Smooth muscle cell (in vitro differentiated cells): ENCODE results near the gene GALNT1. TPM values are rescaled to one million over a fixed set of nuclear protein-coding genes. Genes with fewer than 3 reads are reported as not detected.

Experiments
- DNase-seq: peaks from one replicate; lab custom pipeline; 2025; ENCODE audit not compliant: unreplicated experiment; lab: John Stamatoyannopoulos, UW
- H2AFZ ChIP-seq: fragments of 200-600 bp; sonication (generic); 2 replicates; pipeline ENCODE4 v1.6.0; 2016; ENCODE audit warnings: antibody characterized with exemption, low read depth, mild to moderate bottlenecking
- H3F3A ChIP-seq: fragments of 200-600 bp; sonication (generic); 2 replicates; pipeline ENCODE4 v1.6.0; 2017; ENCODE audit warnings: antibody characterized with exemption, low read depth
- H3K27ac ChIP-seq: fragments of 200-600 bp; sonication (generic); 2 replicates; pipeline ENCODE4 v1.5.1; 2016; ENCODE audit warnings: low read depth, mild to moderate bottlenecking
- H3K27me3 ChIP-seq: fragments of 200-600 bp; sonication (generic); 2 replicates; pipeline ENCODE4 v1.6.1; 2016; ENCODE audit warnings: low read depth, mild to moderate bottlenecking
- H3K36me3 ChIP-seq: fragments of 200-600 bp; sonication (generic); 2 replicates; pipeline ENCODE4 v1.5.1; 2016; ENCODE audit warnings: low read depth
- H3K4me1 ChIP-seq: fragments of 200-600 bp; sonication (generic); 2 replicates; pipeline ENCODE4 v1.5.1; 2016; ENCODE audit warnings: low read depth
- H3K4me2 ChIP-seq: fragments of 200-600 bp; sonication (generic); 2 replicates; pipeline ENCODE4 v1.6.0; 2016; ENCODE audit warnings: mild to moderate bottlenecking
- H3K4me3 ChIP-seq: fragments of 200-600 bp; sonication (generic); 2 replicates; pipeline ENCODE4 v1.5.1; 2016; ENCODE audit warnings: mild to moderate bottlenecking
- H3K79me2 ChIP-seq: fragments of 200-600 bp; sonication (generic); 2 replicates; pipeline ENCODE4 v1.6.0; 2016; ENCODE audit warnings: low read depth, mild to moderate bottlenecking
- H3K9ac ChIP-seq: fragments of 200-600 bp; sonication (generic); 2 replicates; pipeline ENCODE4 v1.6.0; 2016; ENCODE audit warnings: low read depth
- H3K9me3 ChIP-seq: fragments of 200-600 bp; sonication (generic); replicated peaks from 2 replicates; pipeline ENCODE4 v1.5.1; 2016; ENCODE audit warnings: low read depth
- H4K20me1 ChIP-seq: fragments of 200-600 bp; sonication (generic); 2 replicates; pipeline ENCODE4 v1.6.0; 2016; ENCODE audit warnings: low read depth
- CTCF ChIP-seq: fragments of 200-600 bp; sonication (generic); IDR thresholded peaks from 2 replicates; pipeline ENCODE4 v1.5.1; 2017; ENCODE audit warnings: borderline replicate concordance, mild to moderate bottlenecking, antibody characterized with exemption; ENCODE audit not compliant: insufficient read depth, poor library complexity, severe bottlenecking
- WGBS: methylation state at CpG from one replicate; pipeline ENCODE4 v1.1.7; 2016; ENCODE audit warnings: low lambda C conversion rate; 5-methylcytosine and 5-hydroxymethylcytosine counted together
- polyA plus RNA-seq: library from polyadenylated mRNA; unstranded; fragments of >200 nt; fragmentation: Nextera tagmentation; extraction: Ambion mirVana; gene quantifications from 2 replicates; pipeline ENCODE4 v1.2.1, GENCODE V29; 2016
- total RNA-seq: library from RNA; depleted of rRNA; stranded (reverse); fragments of >200 nt; gene quantifications from 2 replicates; pipeline ENCODE4 v1.2.3, GENCODE V29; 2014

Gene GALNT1
- total and polyA plus RNA-seq, 2 experiments from 2014 or later: 151 to 195 TPM

GRCh38 chr18:35733408-35733807, 151.9 kb downstream of the GALNT1 start:
- Histone ChIP-seq H3K36me3 (no peaks in the 10 kb centered on the region), H3K79me2 (no peaks in the 10 kb centered on the region), H3K27me3 (no peaks in the 10 kb centered on the region), H2AFZ (no peak overlapping the region), H3F3A (no peaks in the 10 kb centered on the region), H4K20me1 (no peaks in the 10 kb centered on the region), H3K9ac (no peak overlapping the region), H3K4me3 (no peak overlapping the region), H3K4me2 (no peak overlapping the region), H3K4me1 (no peaks in the 10 kb centered on the region), H3K9me3 (no peaks in the 10 kb centered on the region), H3K27ac (no peak overlapping the region)
- TF ChIP-seq CTCF: no peak
- DNase-seq: no peak
- 96% methylated on average over 7 of the region's 7 CpGs for WGBS

DNA sequence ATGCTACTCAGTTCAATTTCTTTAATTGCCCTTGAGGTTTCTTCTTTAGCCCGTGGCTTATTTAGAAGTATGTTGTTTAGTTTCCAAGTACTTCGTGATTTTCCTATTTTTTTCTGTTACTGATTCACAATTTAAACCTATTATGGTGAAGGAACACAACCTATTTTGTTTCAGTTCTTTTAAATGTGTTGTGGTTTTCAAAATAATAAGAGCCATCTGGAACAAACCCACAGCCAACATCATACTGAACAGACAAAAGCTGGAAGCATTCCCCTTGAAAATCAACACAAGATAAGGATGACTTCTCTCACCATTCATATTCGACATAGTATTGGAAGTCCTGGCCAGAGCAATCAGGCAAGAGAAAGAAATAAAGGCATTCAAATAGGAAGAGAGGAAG, 155.2 kb downstream of the GALNT1 start:
- Histone ChIP-seq H3K27ac (no peak overlapping the region), H3K4me2 (no peak overlapping the region), H3K4me1 (no peaks in the 10 kb centered on the region), H3K79me2 (no peaks in the 10 kb centered on the region), H3K9ac (no peak overlapping the region), H3K4me3 (no peak overlapping the region), H2AFZ (no peak overlapping the region), H3F3A (peaks cover 4% of the 10 kb centered on the region), H4K20me1 (no peaks in the 10 kb centered on the region), H3K9me3 (no peaks in the 10 kb centered on the region), H3K36me3 (no peaks in the 10 kb centered on the region), H3K27me3 (no peaks in the 10 kb centered on the region)
- no peak for DNase-seq
- TF ChIP-seq CTCF: no peak
- 58% methylated on average over 3 of the region's 3 CpGs for WGBS

DNA sequence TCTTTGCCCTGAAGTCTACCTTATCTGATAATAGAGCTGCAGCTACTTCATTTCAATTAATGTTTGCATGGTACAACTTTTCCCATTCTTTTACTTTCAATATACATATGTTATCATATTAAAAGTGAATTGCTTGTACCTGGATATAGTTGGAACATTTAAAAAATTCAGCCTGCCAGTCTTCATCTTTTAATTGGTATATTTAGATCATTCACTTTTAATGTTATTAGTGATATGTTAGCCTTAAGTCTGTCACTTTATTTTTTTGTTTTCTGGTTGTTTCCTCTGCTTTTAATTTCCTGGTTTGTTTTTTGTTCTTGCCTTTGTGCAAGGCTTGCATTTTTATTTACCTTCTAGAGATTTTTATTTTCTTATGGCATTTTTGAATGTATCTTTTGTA, 158.2 kb downstream of the GALNT1 start:
- Histone ChIP-seq H3K4me3 (no peak overlapping the region), H4K20me1 (no peaks in the 10 kb centered on the region), H3K79me2 (no peaks in the 10 kb centered on the region), H2AFZ (no peak overlapping the region), H3K27ac (no peak overlapping the region), H3K36me3 (no peaks in the 10 kb centered on the region), H3K27me3 (no peaks in the 10 kb centered on the region), H3K4me1 (no peaks in the 10 kb centered on the region), H3K4me2 (no peak overlapping the region), H3F3A (peaks cover 4% of the 10 kb centered on the region), H3K9ac (no peak overlapping the region), H3K9me3 (no peaks in the 10 kb centered on the region)
- no peak for DNase-seq
- no peak for TF ChIP-seq CTCF

DNA sequence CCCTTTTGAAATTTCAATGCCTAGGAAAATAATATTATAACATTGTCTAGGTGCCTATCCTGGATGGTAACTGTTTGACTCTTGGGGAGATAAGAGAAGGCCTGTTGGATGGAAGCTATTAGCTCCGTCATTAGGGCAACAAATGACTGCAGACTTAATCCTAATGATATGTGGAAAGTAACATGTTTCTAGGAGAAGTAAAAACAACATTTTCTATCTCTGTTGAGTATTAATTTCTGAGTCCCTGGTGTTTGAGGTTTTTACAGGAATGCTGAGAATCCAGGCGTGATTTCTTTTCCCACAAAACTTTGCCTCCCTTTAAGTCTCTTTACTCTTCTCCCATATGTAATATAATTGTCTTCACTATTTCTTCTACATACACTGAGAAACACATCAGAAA, 159.1 kb downstream of the GALNT1 start:
- H3K27ac ChIP-seq: peak overlapping the region; percentile 19
- WGBS: 20% methylated on average over 2 of the region's 2 CpGs

More for the DNA sequence above, 159.1 kb downstream of the GALNT1 start:
- Histone ChIP-seq H4K20me1 (no peaks in the 10 kb centered on the region), H2AFZ (no peak overlapping the region), H3K9me3 (no peaks in the 10 kb centered on the region), H3K79me2 (no peaks in the 10 kb centered on the region), H3K27me3 (no peaks in the 10 kb centered on the region), H3K4me3 (no peak overlapping the region), H3K4me2 (peak overlapping the region; percentile 50), H3K36me3 (no peaks in the 10 kb centered on the region), H3K9ac (no peak overlapping the region), H3K4me1 (no peaks in the 10 kb centered on the region), H3F3A (peaks cover 4% of the 10 kb centered on the region)
- DNase-seq: no peak
- no peak for TF ChIP-seq CTCF
